Ureter (tissue), 1 donor: ENCODE measurements around the gene GRAMD1A. TPM values are rescaled to one million over a fixed set of nuclear protein-coding genes. Genes with fewer than 3 reads are reported as not detected.
"Not testable (repeated sequence)": the region's sequence is repeated elsewhere in the genome, so short reads cannot be mapped to it uniquely, and the experiment has no call there.

Source experiments
- DNase-seq: peaks from one replicate; pipeline ENCODE4 v3.0.0-alpha.2; 2020; ENCODE audit warnings: low spot score
- total RNA-seq: library from RNA; stranded (reverse); gene quantifications from one replicate; pipeline ENCODE4 v1.2.4, GENCODE V29; 2023
- donor health status: DM: yes; HTN: yes; CAD: no.

GRAMD1A gene
- total RNA-seq, 1 donor from 2014 or later, result 71.3 TPM

DNA sequence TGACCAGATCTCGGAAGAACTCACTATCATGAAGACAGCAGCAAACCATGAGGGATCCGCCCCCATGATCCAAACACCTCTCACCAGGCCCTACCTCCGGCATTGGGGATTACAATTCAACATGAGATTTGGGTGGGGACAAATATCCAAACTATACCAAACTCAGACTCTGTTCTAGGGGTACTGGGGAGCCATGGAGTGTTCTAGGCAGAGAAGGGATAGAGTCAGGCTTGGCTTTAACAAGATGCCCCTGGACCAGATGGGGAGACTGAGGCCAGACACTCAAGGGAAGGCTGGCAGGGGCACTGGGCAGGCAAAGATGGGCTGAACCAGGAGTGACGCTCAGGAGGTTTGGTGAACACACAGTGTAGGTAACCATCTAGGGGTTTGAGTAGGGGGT is 18.3 kb downstream of the GRAMD1A start:
- DNase-seq, result no peak

DNA sequence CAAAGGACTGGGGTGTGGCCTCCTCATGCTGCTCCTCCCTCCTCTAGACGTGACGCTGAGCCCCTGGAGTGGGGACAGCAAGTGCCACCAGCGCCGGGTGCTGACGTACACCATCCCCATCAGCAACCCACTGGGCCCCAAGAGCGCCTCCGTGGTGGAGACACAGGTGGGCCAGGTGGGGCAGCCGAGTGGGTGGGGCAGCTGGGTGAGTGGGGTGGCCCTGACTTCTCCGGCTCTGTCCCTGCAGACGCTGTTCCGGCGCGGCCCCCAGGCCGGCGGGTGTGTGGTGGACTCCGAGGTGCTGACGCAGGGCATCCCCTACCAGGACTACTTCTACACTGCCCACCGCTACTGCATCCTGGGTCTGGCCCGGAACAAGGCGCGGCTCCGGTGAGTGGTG is 19.0 kb downstream of the GRAMD1A start:
- DNase-seq, result no peak

GRCh38 chr19:35021016-35021415 is 20.9 kb downstream of the GRAMD1A start:
- no peak for DNase-seq

DNA sequence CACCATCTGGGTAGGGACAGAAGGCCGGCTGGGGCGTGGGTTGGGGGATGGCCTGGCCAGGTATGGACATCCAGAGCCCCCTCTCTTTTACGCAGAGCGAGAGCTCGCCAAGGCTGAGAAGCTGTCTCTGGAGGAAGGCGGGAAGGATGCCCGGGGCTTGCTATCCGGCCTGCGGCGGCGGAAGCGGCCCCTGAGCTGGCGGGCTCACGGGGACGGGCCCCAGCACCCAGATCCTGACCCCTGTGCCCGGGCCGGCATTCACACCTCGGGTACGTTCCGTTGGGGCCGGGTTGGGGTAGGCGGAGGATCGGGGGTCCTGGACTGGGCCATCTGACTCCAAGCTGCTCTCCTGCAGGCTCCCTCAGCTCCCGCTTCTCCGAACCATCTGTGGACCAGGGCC is 21.5 kb downstream of the GRAMD1A start:
- DNase-seq, result no peak

GRCh38 chr19:35022460-35022859 is 22.3 kb downstream of the GRAMD1A start:
- DNase-seq, result no peak

DNA sequence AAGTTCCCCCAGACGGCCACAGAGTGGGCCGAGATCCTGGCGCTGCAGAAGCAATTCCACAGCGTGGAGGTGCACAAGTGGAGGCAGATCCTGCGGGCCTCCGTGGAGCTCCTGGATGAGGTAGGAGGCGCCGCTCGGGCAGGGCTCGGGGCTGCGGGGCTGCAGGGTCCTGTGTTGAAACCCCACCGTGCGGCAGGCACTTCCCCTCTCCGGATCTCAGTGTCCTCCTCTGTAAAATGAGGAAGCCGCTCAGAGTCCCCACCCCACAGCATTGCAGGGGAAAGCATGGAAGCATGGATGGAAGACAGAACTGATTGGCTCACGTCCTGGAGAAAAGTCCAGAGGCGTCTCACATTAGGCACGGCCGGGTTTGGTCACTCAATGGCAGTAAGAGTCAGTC is 23.3 kb downstream of the GRAMD1A start:
- no peak for DNase-seq

- no peak for DNase-seq
Measured at GRCh38 chr19:35024095-35024494, 24.0 kb downstream of the GRAMD1A start.

- DNase-seq, result no peak
Measured at GRCh38 chr19:35025969-35026368, 25.8 kb downstream of the GRAMD1A start.

DNA sequence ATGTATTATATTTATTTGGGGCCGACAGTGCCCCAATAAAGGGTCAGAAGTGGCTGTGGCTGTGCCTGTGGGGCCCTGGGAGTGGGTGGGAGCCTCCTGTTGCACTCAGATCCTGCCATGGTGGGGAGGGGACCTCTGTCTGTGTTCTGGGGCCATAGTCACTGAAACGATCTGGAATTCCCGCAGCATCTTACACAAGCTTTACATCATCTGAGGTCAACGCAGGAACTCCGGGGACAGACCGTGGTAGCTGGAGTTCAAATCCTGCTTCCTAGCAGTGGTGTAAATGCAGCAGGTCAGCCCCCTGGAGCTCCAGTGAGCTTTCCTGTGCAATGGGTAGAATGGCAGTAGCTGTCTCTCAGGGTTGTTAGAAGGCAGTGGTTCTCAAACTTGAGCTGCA is 26.3 kb downstream of the GRAMD1A start:
- no peak for DNase-seq

DNA sequence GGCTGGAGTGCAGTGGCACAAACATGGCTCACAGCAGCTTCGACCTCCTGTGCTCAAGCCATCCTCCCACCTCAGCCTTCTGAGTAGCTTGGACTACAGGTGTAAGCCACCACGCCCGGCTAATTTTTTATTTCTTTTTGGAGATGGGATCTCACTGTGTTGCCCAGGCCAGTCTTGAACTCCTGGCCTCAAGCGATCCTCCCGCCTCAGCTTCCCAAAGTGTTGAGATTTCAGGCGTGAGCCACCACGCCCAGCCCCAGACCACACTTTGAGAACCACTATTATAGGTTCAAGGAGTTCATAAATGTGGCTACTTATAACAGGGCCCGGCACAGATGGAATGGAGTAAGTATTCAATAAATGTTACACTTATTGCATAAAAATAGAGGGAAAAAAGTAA is 26.9 kb downstream of the GRAMD1A start:
- no peak for DNase-seq

- no peak for DNase-seq
Measured at GRCh38 chr19:35027851-35028599, 27.9 kb downstream of the GRAMD1A start.

- not testable (repeated sequence) for DNase-seq
Measured at GRCh38 chr19:35028600-35028885, 28.4 kb downstream of the GRAMD1A start.

DNA sequence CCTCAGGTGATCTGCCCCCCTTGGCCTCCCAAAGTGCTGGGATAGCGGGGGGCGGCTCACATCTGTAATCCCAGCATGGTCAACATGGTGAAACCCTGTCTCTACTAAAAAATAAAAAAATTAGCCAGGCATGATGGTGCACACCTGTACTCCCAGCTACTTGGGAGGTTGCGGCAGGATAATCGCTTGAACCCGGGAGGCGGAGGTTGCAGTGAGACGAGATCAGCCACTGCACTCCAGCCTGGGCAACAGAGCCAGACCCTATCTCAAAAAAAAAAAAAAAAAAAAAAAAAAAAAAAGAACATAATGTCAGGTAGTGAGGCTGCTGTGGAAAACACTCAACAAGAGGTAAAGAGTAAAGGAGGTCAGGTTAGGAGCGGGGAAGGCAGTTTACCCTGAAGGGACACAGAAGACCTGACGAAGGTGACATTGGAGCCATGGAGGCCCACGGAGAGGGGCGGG is 29.2 kb downstream of the GRAMD1A start:
- not testable (repeated sequence) for DNase-seq

- no peak for DNase-seq
Measured at GRCh38 chr19:35029737-35030256, 29.7 kb downstream of the GRAMD1A start.

DNA sequence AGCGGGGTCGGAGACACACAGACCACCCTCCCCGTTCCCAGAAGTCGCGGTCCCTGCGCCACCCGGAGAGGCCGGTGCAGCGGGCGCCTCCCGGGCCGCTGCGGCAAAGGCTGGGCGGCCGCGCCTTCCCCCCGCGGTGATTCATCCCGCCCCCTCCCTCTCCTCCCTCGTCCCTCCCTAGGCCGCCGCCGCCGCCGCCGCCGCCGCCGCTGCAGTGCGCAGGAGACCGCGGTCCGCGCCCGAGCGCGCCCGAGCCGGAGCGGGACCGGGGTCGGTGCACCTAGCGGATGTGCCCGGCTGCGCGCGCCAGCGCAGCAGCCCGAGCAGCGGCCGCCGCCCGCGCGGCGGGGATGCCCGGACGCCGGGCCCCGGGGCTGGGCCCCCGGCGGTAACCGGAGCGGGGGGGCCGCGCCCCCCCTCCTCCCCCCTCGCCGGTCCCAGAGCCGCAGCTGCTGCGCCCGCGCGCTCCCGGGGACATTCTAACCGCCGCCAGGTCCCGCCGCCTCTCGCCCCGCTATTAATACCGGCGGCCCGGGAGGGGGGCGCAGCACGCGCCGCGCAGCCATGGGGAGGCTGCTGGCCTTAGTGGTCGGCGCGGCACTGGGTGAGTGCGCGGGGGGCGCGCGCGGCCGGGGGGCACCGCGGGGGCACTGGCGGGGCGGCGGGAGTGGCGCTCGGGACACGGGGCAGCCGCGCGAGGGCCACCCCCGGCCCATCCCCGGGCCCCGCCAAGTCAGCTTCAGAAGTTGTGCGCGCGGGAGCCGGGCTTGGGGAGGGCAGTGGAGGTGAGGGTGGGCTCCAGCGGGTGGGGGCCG is 30.3 kb downstream of the GRAMD1A start, which contains the start of gene SCN1B:
Gene SCN1B, plus strand, starts transcription at position 214 of the 815 bp plus-strand sequence. Its CDS starts 351 bp downstream, at position 565.
- peak; percentile 65 for DNase-seq

GRCh38 chr19:35031072-35031881 is 31.2 kb downstream of the GRAMD1A start:
- no peak for DNase-seq

DNA sequence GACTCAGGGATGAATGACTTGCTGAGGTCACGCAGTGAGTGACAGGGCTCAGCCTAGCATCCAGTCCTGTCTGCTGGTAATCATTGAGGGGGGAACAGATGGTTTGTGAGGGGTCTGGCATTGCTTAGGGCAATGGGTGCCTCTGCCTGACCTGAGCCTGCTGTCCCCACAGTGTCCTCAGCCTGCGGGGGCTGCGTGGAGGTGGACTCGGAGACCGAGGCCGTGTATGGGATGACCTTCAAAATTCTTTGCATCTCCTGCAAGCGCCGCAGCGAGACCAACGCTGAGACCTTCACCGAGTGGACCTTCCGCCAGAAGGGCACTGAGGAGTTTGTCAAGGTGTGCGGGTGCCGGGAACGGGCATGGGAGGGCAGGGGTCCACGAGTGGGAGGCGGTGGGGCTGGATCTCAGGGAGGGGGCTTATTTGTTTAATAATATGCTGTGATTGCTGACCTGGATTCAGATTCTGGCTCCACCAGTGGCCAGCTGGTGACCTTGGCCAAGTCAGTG is 32.3 kb downstream of the GRAMD1A start:
- DNase-seq, result no peak

DNA sequence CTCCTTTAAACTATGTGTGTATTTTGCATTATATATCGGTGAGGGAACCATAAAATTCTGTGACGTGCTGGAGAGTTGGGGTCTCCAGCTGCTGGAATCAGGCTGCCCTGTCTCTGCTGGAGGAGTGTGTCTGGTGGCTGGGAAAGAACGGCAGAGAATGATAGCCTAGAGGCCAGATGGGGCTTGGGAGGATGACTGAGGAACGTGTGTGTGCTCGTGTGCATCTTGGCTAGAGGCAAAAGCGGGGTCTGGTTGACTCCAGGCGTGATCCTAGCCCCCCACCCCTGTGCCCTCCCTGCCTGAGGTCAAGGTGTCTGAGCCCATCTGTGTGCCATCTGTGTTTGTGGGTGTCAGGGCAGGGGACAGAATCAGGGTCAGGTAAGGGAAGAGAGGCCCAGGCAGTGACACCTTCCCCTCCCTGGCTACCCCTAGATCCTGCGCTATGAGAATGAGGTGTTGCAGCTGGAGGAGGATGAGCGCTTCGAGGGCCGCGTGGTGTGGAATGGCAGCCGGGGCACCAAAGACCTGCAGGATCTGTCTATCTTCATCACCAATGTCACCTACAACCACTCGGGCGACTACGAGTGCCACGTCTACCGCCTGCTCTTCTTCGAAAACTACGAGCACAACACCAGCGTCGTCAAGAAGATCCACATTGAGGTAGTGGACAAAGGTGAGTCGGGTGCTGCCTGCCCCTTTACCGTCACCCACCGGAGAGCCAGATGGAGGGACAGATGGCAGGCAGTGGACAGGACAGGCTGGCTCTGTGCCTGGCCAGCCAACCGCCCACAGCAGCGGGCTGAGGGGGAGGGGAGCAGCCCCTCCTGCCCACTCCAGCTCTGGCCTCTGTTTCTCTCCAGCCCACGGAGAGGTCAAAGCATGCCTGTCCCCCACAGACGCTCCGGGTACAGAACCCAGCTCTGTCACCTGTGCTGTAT is 33.2 kb downstream of the GRAMD1A start:
- no peak for DNase-seq

- DNase-seq, result no peak
Measured at GRCh38 chr19:35034005-35034502, 33.9 kb downstream of the GRAMD1A start.

DNA sequence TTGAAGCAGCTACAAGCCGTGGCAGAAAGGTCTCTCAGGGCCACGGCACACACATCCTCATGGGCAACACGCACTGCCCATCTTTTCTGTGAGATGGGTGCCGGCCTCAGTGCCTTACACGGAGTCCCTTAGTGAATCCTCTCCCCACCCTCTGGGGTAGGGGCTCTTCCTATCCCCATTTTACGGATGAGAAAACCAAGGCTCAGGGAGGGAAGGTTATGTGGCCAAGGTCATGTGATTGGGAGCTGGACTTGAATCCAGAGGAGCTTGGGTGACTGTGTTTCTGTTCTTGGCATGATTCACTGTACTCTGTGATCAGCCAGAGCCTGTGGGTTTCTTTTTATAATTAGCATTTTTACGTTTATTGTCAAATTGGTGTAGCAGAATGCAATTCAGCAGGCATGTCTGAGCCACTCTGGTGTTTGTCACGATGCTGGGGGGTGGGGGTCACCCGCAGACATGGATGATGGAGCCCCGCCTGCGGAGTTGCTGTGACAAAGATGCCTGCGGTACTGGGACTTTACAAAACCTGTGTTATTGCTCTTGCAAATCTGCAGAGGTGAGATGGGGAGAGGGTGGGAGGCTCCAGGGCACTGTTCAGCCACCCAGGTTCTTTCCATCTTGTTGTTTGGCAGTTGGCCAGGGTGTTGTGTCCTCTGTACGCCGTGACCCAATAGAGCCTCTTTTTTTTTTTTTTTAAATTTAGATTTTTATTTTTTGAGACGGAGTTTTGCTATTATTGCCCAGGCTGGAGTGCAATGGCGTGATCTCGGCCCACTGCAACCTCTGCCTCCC is 34.7 kb downstream of the GRAMD1A start:
- DNase-seq, result no peak
